Gastrocnemius medialis (tissue), 4 donors: ENCODE data around the gene SP9.

Experiments
- POLR2A ChIP-seq, 2 donors: fragments of 450-650 bp; IDR thresholded peaks; one replicate each; pipeline ENCODE4 v1.6.1; 2017; ENCODE audit warnings: antibody characterized with exemption in 2 of 2, mild to moderate bottlenecking in 2 of 2, moderate library complexity in 2 of 2
- TF ChIP-seq, protein P1 (sequence below), 5 experiments: fragments of 450-650 bp in 3 of 5; fragments of 200-600 bp in 2 of 5; sonication (generic) in 2 of 5; IDR thresholded peaks in 4 of 5; conservative IDR thresholded peaks in 1 of 5; 1 replicate in 4 of 5; 2 replicates in 1 of 5; pipeline ENCODE4 v1.5.1; 2016 to 2019; ENCODE audit warnings: antibody characterized with exemption in 5 of 5, mild to moderate bottlenecking in 3 of 5, moderate library complexity in 3 of 5

DNA sequence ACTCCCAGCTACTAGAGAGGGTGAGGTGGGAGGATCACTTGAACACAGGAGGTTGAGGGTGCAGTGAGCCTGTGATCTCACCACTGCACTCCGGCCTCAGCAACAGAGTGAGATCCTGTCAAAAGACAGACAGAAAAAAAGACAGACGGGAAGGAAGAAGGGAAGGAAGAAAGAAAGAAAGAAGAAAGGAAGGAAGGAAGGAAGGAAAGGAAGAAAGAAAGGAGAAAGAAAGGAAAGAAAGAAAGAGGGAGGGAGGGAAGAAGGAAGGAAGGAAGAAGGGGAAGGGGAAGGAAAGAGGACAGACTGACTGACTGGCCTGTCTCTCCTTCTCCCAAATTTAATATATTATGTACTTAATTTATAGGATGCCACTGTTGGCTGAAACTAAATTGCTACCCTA is 21.6 kb downstream of the SP9 start:
- TF ChIP-seq POLR2A (IDR thresholded peaks at IDR 0.05) = no peak
- TF ChIP-seq, protein P1, sequence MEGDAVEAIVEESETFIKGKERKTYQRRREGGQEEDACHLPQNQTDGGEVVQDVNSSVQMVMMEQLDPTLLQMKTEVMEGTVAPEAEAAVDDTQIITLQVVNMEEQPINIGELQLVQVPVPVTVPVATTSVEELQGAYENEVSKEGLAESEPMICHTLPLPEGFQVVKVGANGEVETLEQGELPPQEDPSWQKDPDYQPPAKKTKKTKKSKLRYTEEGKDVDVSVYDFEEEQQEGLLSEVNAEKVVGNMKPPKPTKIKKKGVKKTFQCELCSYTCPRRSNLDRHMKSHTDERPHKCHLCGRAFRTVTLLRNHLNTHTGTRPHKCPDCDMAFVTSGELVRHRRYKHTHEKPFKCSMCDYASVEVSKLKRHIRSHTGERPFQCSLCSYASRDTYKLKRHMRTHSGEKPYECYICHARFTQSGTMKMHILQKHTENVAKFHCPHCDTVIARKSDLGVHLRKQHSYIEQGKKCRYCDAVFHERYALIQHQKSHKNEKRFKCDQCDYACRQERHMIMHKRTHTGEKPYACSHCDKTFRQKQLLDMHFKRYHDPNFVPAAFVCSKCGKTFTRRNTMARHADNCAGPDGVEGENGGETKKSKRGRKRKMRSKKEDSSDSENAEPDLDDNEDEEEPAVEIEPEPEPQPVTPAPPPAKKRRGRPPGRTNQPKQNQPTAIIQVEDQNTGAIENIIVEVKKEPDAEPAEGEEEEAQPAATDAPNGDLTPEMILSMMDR (IDR thresholded peaks at IDR 0.05 in 4 of 5, conservative IDR thresholded peaks at IDR 0.05 in 1 of 5) = no peak
